ENCODE data around the gene BSDC1. TPM values are rescaled to one million over a fixed set of nuclear protein-coding genes. Genes with fewer than 3 reads are reported as not detected.
"Not testable (repeated sequence)": the region's sequence is repeated elsewhere in the genome, so short reads cannot be mapped to it uniquely, and the experiment has no call there.

Gene BSDC1, protein sequence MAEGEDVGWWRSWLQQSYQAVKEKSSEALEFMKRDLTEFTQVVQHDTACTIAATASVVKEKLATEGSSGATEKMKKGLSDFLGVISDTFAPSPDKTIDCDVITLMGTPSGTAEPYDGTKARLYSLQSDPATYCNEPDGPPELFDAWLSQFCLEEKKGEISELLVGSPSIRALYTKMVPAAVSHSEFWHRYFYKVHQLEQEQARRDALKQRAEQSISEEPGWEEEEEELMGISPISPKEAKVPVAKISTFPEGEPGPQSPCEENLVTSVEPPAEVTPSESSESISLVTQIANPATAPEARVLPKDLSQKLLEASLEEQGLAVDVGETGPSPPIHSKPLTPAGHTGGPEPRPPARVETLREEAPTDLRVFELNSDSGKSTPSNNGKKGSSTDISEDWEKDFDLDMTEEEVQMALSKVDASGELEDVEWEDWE
- total RNA-seq (2021; ENCODE audit: unreplicated experiment) (64.9 TPM), Bru-seq, nascent RNA (percentile 85 among the genes with signal in this experiment), BruChase-seq, experiment 1, labeled RNA remaining after a 2-hour chase (percentile 81 among the genes with signal in this experiment), BruChase-seq, experiment 2, labeled RNA remaining after a 6-hour chase (percentile 86 among the genes with signal in this experiment)
- polyA plus RNA-seq (2012; ENCODE audit: insufficient read length) = 58.6 TPM
- long read RNA-seq, full-length matches to known transcripts = 54 of 104 reads
- long read RNA-seq, partial matches to known transcripts = 48 of 104 reads
- long read RNA-seq, other reads (novel, unspliced or antisense) = 2 of 104 reads

GRCh38 chr1:32394141-32394889 lies at the start of gene BSDC1:
Gene BSDC1 (minus strand): TSS chr1:32394441. CDS start chr1:32394414, 27 bp downstream.
- H3K36me3 ChIP-seq (ENCODE audit: control insufficient read depth, insufficient read depth, low read length) = no peaks in the 10 kb centered on the region
- ATAC-seq (peak; percentile 98), DNase-seq (ENCODE audit: low read depth, low spot score) (peak; percentile 97)
- H3K4me3 ChIP-seq (ENCODE audit: low read depth in 2 of 2, low read length in 2 of 2) = peak within 1 kb of the TSS; percentile 76 to 94
- H3K4me1 ChIP-seq (ENCODE audit: control insufficient read depth, insufficient read depth, low read length) = peaks cover 8% of the 10 kb centered on the region; the same call in 1 of the 2 replicates
- intact Hi-C loops (cut with micrococcal nuclease; ENCODE audit: unreplicated experiment) (no loop called here), in situ Hi-C loops (cut with HindIII; ENCODE audit: low pct_unique_long_range_greater_than_20kb, low sequenced_read_pairs) (no loop called here)
- no TSS peak for BruUV-seq (replicated peaks)
- no peaks in the 10 kb centered on the region for H3K27me3 ChIP-seq (ENCODE audit: control insufficient read depth, insufficient read depth, low read length)
- H3K9me3 ChIP-seq (ENCODE audit: control insufficient read depth, insufficient read depth, low read depth, low read length) = no peaks in the 10 kb centered on the region
- ChIA-PET CTCF (interaction anchor here (0.5 to 0.6 kb wide), 2 partner anchors 96 to 375 kb away, joined by 3 to 6 read pairs; no protein-coding TSS in a partner anchor), POLR2A (interaction anchor here (0.6 to 0.9 kb wide), 4 partner anchors 58 to 179 kb away, joined by 3 read pairs; partner anchors contain the start of gene MARCKSL1)
- H3K27ac ChIP-seq (ENCODE audit: low read length) = peak within 1 kb of the TSS; percentile 90
- no peak; the same call in 1 of the 2 replicates for TF ChIP-seq TCF7L2 (IDR thresholded peaks at IDR 0.05; ENCODE audit: low read depth, low read length)
- no peak for TF ChIP-seq CTCF (IDR thresholded peaks at IDR 0.05)
- TF ChIP-seq POLR2AphosphoS5 (IDR thresholded peaks at IDR 0.05; ENCODE audit: low read depth, low read length) = peak; percentile 78; the same call in 1 of the 2 replicates
- TF ChIP-seq, protein P1, sequence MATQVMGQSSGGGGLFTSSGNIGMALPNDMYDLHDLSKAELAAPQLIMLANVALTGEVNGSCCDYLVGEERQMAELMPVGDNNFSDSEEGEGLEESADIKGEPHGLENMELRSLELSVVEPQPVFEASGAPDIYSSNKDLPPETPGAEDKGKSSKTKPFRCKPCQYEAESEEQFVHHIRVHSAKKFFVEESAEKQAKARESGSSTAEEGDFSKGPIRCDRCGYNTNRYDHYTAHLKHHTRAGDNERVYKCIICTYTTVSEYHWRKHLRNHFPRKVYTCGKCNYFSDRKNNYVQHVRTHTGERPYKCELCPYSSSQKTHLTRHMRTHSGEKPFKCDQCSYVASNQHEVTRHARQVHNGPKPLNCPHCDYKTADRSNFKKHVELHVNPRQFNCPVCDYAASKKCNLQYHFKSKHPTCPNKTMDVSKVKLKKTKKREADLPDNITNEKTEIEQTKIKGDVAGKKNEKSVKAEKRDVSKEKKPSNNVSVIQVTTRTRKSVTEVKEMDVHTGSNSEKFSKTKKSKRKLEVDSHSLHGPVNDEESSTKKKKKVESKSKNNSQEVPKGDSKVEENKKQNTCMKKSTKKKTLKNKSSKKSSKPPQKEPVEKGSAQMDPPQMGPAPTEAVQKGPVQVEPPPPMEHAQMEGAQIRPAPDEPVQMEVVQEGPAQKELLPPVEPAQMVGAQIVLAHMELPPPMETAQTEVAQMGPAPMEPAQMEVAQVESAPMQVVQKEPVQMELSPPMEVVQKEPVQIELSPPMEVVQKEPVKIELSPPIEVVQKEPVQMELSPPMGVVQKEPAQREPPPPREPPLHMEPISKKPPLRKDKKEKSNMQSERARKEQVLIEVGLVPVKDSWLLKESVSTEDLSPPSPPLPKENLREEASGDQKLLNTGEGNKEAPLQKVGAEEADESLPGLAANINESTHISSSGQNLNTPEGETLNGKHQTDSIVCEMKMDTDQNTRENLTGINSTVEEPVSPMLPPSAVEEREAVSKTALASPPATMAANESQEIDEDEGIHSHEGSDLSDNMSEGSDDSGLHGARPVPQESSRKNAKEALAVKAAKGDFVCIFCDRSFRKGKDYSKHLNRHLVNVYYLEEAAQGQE (IDR thresholded peaks at IDR 0.05; ENCODE audit: insufficient read depth in 1 of 2, low read depth in 2 of 2, low read length in 1 of 2) = no peak
- 0 out of 2 replicates have a peak, but pooled peaks have one; percentile 83 for TF ChIP-seq SIN3A (IDR thresholded peaks at IDR 0.05; ENCODE audit: borderline replicate concordance, insufficient read depth, low read depth, low read length)

GRCh38 chr1:32441467-32441866 lies 47.2 kb upstream of the BSDC1 start:
- intact Hi-C loops (cut with micrococcal nuclease; ENCODE audit: unreplicated experiment) = loop anchor here (10.0 kb wide), 1 partner anchor 433 kb away; the partner anchor contains the start of gene FNDC5
- H3K4me3 ChIP-seq (ENCODE audit: low read depth in 2 of 2, low read length in 2 of 2); H3K27me3 ChIP-seq (ENCODE audit: control insufficient read depth, insufficient read depth, low read length); CTCF ChIA-PET; POLR2A ChIA-PET; DNase-seq (ENCODE audit: low read depth, low spot score); H3K36me3 ChIP-seq (ENCODE audit: control insufficient read depth, insufficient read depth, low read length); H3K27ac ChIP-seq (ENCODE audit: low read length); H3K4me1 ChIP-seq (ENCODE audit: control insufficient read depth, insufficient read depth, low read length); in situ Hi-C loops (cut with HindIII; ENCODE audit: low pct_unique_long_range_greater_than_20kb, low sequenced_read_pairs); ATAC-seq; H3K9me3 ChIP-seq (ENCODE audit: control insufficient read depth, insufficient read depth, low read depth, low read length); BruUV-seq (replicated peaks): not testable (repeated sequence)

- BruUV-seq (replicated peaks); H3K27ac ChIP-seq (ENCODE audit: low read length); intact Hi-C loops (cut with micrococcal nuclease; ENCODE audit: unreplicated experiment); H3K36me3 ChIP-seq (ENCODE audit: control insufficient read depth, insufficient read depth, low read length); H3K9me3 ChIP-seq (ENCODE audit: control insufficient read depth, insufficient read depth, low read depth, low read length); DNase-seq (ENCODE audit: low read depth, low spot score); H3K27me3 ChIP-seq (ENCODE audit: control insufficient read depth, insufficient read depth, low read length); in situ Hi-C loops (cut with HindIII; ENCODE audit: low pct_unique_long_range_greater_than_20kb, low sequenced_read_pairs); H3K4me1 ChIP-seq (ENCODE audit: control insufficient read depth, insufficient read depth, low read length); ATAC-seq; H3K4me3 ChIP-seq (ENCODE audit: low read depth in 2 of 2, low read length in 2 of 2); CTCF ChIA-PET: not testable (repeated sequence)
- POLR2A ChIA-PET = interaction anchor here (0.6 kb wide), 1 partner anchor 54 kb away, joined by 3 read pairs; no protein-coding TSS in a partner anchor
These were observed 44.5 kb upstream of the BSDC1 start for GRCh38 chr1:32438777-32439176.
